ENCODE measurements around the gene PROK1. TPM values are rescaled to one million over a fixed set of nuclear protein-coding genes. Genes with fewer than 3 reads are reported as not detected.

Gene PROK1
- total RNA-seq, 2 experiments from 2014 or later, result not detected

GRCh38 chr1:110495926-110496600 lies 45.1 kb downstream of the PROK1 start:
- TF ChIP-seq, protein P1, sequence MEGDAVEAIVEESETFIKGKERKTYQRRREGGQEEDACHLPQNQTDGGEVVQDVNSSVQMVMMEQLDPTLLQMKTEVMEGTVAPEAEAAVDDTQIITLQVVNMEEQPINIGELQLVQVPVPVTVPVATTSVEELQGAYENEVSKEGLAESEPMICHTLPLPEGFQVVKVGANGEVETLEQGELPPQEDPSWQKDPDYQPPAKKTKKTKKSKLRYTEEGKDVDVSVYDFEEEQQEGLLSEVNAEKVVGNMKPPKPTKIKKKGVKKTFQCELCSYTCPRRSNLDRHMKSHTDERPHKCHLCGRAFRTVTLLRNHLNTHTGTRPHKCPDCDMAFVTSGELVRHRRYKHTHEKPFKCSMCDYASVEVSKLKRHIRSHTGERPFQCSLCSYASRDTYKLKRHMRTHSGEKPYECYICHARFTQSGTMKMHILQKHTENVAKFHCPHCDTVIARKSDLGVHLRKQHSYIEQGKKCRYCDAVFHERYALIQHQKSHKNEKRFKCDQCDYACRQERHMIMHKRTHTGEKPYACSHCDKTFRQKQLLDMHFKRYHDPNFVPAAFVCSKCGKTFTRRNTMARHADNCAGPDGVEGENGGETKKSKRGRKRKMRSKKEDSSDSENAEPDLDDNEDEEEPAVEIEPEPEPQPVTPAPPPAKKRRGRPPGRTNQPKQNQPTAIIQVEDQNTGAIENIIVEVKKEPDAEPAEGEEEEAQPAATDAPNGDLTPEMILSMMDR (IDR thresholded peaks at IDR 0.05), result peak; percentile 89

GRCh38 chr1:110498270-110498669 lies 47.3 kb downstream of the PROK1 start:
- no peak overlapping the region for H3K4me3 Mint-ChIP-seq
- no peak for DNase-seq
- TF ChIP-seq, protein P1 (IDR thresholded peaks at IDR 0.05), result no peak
- no peaks in the 10 kb centered on the region for H3K36me3 Mint-ChIP-seq (ENCODE audit: low read depth)
- intact Hi-C loops (cut with micrococcal nuclease), result loop anchor here (10.0 kb wide), 1 partner anchor 293 kb away; no protein-coding TSS in a partner anchor
- ATAC-seq, result no peak
- CTCF ChIA-PET, result interaction anchor here (0.6 to 4.9 kb wide), 6 partner anchors 11 to 301 kb away, joined by 3 to 100 read pairs (median 38); no protein-coding TSS in a partner anchor
- no peaks in the 10 kb centered on the region for H3K4me1 Mint-ChIP-seq (ENCODE audit: low read depth)
- peaks cover 5% of the 10 kb centered on the region for H3K27me3 Mint-ChIP-seq
- H3K9me3 Mint-ChIP-seq, result no peaks in the 10 kb centered on the region
- H3K27ac Mint-ChIP-seq, result no peak overlapping the region
- POLR2A ChIA-PET, result interaction anchor here (1.3 kb wide), 1 partner anchor 10 kb away, joined by 4 read pairs; no protein-coding TSS in a partner anchor

More at GRCh38 chr1:110495926-110496600, 45.1 kb downstream of the PROK1 start:
- H3K36me3 Mint-ChIP-seq (ENCODE audit: low read depth), result no peaks in the 10 kb centered on the region
- H3K9me3 Mint-ChIP-seq, result no peaks in the 10 kb centered on the region
- ATAC-seq (peak; percentile 88), DNase-seq (peak; percentile 92)
- POLR2A ChIA-PET, result interaction anchor here (1.0 to 1.4 kb wide), 2 partner anchors 120 to 290 kb away, joined by 3 read pairs; no protein-coding TSS in a partner anchor
- no peaks in the 10 kb centered on the region for H3K27me3 Mint-ChIP-seq
- no peaks in the 10 kb centered on the region for H3K4me1 Mint-ChIP-seq (ENCODE audit: low read depth)
- H3K27ac Mint-ChIP-seq, result no peak overlapping the region
- intact Hi-C loops (cut with micrococcal nuclease), result loop anchor here (10.0 kb wide), 1 partner anchor 291 kb away; no protein-coding TSS in a partner anchor
- H3K4me3 Mint-ChIP-seq, result no peak overlapping the region
- CTCF ChIA-PET, result interaction anchor here (0.6 to 4.9 kb wide), 97 partner anchors 8 to 778 kb away, joined by 3 to 101 read pairs (median 5); partner anchors contain the start of genes KCNA10, KCNA2, LAMTOR5 and PROK1

DNA sequence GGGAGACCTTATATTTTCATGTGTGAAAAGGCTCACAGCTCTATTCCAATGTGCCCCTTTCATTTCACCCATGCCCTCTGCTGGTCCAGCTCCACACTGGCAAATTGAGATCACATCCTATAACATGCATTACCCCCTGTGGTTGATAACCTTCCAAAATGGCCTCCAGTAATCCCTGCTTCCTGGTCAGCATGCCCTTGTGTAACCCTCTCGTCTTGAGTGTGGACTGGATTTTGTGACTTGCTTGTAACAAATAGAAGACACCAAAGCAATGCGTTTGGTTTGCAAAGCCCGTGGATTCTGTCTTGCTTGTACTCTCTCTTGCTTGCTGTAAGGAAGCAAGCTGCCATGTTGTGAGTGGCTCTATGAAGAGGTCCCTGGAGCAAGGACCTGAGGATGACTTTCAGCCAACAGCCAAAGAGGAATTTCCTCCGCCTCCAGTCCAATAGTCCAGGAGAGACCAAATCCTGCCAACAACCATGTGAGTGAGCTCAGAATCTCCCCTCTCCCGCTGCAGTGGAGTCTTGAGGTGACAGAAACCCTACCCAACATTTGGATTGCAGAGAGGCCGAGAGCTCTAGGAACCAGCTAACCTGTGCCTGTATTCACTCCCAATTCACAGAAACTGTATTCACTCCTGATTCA lies 50.7 kb downstream of the PROK1 start:
- no peaks in the 10 kb centered on the region for H3K36me3 Mint-ChIP-seq (ENCODE audit: low read depth)
- peaks cover 6% of the 10 kb centered on the region for H3K27me3 Mint-ChIP-seq
- H3K27ac Mint-ChIP-seq, result no peak overlapping the region
- ChIA-PET CTCF (interaction anchor here (1.1 to 1.4 kb wide), 2 partner anchors 22 to 118 kb away, joined by 3 to 4 read pairs; no protein-coding TSS in a partner anchor), POLR2A (interaction anchor here (0.5 kb wide), 1 partner anchor 667 kb away, joined by 3 read pairs; no protein-coding TSS in a partner anchor)
- DNase-seq, result no peak
- no peak overlapping the region for H3K4me3 Mint-ChIP-seq
- no peaks in the 10 kb centered on the region for H3K4me1 Mint-ChIP-seq (ENCODE audit: low read depth)
- intact Hi-C loops (cut with micrococcal nuclease), result no loop called here
- TF ChIP-seq, protein P1 (IDR thresholded peaks at IDR 0.05), result no peak
- no peak for ATAC-seq
- H3K9me3 Mint-ChIP-seq, result no peaks in the 10 kb centered on the region

DNA sequence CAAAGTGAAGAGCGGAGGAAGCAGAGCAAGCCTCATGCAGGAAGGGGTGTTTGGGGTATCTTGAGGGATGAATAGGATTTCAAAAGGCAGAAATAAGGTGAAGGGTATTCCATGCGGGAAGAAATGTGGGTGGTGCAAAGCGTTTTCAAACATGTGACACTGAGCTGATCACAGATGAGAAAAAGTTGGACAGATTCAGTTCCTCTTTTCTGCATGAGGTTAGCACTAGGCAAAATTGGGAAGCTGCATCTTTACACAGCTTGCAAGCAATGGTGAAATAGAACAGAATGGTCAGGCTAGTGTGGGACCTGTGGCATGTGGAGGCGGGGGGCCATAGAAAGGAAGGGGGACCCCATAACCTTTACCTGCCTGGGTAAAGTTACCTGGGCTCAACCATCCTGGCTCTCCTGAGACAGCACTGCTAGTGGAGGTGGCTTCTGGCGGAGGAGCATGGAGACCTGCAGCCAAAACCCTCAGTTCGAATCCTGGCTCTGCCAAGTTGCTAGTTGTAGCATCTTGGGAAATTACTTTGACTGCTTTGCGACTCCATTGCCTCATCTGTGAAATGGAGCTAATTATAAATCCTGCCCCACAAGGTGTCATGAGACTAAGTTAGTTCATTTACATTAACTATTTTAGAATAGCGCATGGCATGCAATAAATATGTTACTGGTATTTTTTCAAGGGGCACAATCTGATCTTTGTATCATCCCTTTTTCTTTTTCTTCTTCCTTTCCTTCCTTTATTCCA lies 51.6 kb downstream of the PROK1 start:
- TF ChIP-seq, protein P1 (IDR thresholded peaks at IDR 0.05), result no peak
- intact Hi-C loops (cut with micrococcal nuclease), result no loop called here
- no peak for DNase-seq
- no peak for ATAC-seq
- ChIA-PET CTCF (interaction anchor here (1.3 to 1.4 kb wide), 2 partner anchors 21 to 189 kb away, joined by 4 to 5 read pairs; no protein-coding TSS in a partner anchor), POLR2A (no interaction called here)
- Mint-ChIP-seq H3K4me1 (ENCODE audit: low read depth) (no peaks in the 10 kb centered on the region), H3K4me3 (no peak overlapping the region), H3K9me3 (no peaks in the 10 kb centered on the region), H3K36me3 (ENCODE audit: low read depth) (no peaks in the 10 kb centered on the region), H3K27ac (no peak overlapping the region), H3K27me3 (peaks cover 6% of the 10 kb centered on the region)

All from activated CD8-positive, alpha-beta T cell treated with anti-CD3 and anti-CD28 coated beads for 36 hours (primary cell).